HG03520 (cell line): ENCODE measurements around the gene PADI4.
"Not testable (repeated sequence)": the region's sequence is repeated elsewhere in the genome, so short reads cannot be mapped to it uniquely, and the experiment has no call there.

Experiments used
- ATAC-seq: cut with Tn5 transposase; IDR thresholded peaks from one replicate; pipeline ENCODE4 v1.9.1; 2021; ENCODE audit warnings: mild to moderate bottlenecking, moderate library complexity; ENCODE audit not compliant: unreplicated experiment

PADI4 gene

DNA sequence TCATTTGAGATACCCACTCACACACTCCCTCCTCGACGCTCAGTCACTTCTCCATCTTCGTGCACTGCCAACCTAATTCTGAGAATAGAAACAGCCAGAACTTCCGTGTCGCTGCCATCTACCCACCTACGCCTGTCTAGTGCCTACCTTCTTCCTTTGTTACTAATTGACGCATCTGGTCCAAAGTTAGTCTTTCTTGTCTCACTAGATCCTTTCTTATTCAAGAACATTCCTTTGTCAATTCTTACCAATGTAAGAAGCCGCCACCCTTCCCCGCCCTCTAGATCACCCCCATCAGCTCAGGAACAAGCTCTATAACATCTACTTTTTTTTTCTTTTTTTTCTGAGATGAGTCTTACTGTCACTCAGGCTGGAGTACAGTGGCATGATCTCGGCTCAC lies 67.7 kb downstream of the PADI4 start:
- ATAC-seq, result no peak

DNA sequence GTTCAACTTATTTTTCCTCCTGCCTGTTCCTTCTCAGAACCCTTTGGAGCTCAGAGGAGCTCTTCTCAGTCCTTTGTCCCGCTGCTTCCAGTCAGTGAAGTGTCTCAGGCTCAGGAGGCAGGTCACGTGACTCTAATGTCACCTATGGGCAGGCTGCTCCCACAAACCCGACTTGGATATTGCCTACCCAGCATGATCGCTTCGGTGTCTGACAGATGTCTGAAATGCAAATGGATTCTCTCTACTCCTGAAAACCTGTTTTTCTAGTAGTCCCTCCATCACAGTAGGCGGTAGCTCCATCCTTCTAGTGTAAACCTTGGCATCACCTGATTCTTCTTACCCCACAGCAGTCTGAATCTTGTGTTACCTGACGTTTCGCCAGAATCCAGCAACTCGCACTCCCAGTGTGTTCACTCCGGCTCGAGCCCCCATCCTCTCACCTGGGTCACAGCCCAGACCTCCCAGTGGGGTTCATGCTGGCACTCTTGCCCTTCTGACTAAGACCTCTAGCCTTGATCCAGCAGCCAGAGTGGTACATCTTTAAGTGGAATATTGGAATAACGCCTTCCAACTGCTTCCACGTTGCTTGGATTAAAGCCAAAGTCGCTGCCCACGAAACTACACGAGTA lies 69.4 kb downstream of the PADI4 start:
- no peak for ATAC-seq

DNA sequence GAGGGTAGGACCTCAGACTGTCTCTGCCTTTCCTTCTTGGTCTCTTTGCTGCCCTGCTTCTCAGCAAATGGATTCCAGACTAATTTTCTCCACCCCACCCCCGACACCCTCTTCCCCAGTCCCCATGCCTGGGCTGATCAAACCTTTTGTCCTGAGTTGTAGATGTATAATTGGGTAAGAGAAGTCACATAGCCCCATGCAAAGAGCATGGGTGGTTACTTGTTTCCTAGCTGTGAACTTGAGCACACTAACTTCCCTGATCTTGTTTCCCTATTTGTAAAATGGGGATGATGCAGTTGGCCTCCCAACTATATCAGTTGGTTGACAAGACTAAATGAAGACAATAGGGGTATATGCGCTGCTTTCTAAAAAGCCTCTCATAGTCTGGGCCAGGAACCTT lies 73.2 kb downstream of the PADI4 start:
- no peak for ATAC-seq

DNA sequence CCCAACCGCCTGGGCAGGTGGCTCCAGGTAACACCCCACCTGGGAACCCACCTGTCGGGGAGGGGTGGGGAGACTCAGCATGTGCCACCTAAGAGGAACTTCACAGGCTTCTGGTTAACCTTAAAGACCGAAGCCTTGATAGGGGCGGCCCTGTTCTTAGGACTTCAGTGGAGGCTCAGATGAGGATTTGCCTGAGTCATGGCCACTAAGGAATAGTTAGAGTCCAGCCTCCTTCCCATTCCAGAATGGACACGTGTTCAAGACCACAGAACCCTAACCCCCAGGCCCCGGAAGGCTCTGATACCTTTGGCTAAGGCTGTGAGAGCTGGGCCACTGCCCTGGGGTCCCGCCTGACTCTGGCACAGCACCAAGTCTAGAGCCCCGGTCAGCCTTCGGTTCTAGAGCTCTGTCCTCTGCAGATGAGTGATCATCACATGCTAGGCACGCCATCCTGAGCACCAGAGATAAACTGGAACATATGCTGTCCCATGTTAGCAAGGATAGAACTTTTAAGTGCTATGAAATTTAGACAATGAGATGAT lies 84.3 kb downstream of the PADI4 start:
- ATAC-seq, result no peak

DNA sequence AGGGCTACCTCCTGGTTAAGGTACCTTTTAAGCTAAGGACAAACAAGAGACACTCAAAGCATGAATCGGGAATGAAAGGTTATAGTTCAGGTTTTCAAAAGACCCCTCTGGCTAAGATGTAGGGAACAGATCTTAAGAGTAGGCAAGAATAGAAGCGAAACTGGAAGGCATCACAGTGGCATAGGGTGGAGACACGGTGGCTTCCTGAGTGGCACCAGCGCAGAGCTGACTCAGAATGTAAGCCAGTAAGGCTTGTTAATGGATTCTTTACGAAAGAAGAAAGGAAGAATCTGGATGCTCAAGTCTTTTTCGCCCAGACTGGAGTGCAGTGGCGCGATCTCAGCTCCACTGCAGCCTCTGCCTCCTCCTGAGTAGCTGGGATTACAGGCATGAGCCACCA lies 85.2 kb downstream of the PADI4 start:
- ATAC-seq, result no peak

DNA sequence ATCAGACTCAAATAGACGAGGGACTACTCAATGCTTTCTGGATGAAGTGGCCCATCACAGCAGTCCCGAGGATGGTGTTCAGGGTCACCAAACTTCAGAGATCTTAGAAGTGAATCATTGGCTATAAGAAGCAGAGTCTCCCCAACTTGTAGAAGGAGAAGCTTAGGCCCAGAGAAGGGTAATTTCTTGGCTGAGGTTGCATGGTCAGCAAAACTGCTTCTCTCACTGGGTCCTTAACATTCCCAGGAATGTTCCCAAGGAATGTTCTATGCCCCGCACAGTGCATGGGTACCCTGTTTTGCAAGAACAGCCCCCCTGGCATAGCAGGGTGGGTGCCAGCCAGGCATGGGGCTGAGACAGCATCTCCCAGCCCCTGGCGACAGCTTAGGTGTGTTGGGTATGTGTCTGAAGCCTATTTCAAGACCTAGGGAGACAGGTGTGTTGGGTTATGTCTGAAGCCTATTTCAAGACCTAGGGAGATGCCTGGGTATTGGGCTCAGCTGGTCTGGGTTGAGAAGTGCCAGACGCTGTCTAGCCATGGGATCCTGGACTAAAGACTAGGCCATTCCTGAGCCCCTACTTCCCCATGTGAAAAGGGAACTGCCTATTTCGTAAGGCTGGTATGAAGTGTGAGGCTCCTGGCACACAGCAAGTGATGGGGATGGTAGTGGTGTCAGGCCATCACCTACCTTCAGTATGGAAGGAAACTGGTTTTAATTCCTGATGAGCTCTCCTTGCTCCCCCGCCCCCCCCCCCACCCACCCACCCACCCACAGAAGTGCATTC lies 90.1 kb downstream of the PADI4 start:
- ATAC-seq, result no peak

DNA sequence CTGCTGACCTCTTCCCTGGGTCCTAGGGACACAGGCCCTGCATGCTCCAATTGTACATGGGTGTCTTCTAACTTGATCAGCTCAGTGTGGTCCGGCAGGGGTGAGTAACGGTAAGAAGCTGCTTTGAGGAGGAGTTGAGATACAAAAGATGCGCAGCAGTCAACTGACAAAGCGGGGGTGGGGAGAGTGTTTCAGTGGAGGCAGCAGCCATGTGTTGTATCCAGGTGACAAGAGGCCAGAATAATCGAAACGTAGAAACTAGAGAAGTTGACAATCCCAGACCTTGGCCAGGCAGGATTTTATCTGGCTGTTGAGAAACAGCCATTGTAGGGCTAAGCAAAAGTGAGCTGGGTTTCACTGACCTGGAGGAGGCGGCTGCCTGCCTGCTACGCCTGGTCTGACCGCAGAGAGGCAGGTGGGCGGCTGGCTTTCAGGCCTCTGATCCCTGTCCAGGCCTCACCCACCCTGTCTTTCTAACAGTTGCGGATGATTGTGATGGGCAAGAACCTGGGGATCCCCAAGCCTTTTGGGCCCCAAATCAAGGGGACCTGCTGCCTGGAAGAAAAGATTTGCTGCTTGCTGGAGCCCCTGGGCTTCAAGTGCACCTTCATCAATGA lies 92.8 kb downstream of the PADI4 start:
- no peak for ATAC-seq

DNA sequence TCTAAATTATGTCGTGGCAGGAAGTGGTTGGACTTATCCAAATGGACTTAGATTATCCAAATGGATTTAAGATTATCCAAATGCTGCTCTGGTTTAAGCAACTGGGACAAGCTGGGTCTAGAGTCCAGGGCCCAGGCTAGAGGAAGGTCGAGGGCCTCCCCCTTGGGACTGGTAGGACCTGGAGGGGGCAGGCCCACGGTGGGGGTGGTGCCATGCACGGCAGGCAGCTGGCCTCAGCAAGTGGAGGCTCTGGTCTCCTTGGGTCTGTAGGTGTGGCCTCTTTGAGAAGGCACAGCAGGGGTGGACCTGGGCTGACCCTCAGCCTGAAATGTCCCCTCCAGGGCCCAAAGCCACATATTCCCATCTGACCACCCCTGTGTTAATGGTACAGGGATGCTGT lies 93.8 kb downstream of the PADI4 start:
- ATAC-seq, result no peak

DNA sequence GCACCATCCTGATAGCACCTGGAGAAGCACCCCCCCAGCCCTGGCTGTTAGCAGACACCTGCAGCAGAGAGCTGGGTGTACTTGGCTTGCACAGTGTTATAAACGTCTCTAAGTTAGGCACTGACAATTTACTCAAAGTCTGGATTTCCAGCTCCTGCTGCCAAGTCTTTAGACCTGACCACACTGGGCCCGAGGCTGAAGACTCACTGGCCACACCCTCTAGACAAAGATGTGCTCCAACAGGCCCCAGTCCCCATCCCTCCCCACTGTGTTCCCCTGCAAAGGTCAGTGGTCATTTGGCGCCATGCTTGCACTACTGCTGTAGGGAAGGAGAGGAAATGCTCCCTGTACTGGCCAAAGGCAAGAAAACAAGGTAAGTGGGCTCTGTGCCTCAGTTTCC lies 95.1 kb downstream of the PADI4 start:
- ATAC-seq, result no peak

DNA sequence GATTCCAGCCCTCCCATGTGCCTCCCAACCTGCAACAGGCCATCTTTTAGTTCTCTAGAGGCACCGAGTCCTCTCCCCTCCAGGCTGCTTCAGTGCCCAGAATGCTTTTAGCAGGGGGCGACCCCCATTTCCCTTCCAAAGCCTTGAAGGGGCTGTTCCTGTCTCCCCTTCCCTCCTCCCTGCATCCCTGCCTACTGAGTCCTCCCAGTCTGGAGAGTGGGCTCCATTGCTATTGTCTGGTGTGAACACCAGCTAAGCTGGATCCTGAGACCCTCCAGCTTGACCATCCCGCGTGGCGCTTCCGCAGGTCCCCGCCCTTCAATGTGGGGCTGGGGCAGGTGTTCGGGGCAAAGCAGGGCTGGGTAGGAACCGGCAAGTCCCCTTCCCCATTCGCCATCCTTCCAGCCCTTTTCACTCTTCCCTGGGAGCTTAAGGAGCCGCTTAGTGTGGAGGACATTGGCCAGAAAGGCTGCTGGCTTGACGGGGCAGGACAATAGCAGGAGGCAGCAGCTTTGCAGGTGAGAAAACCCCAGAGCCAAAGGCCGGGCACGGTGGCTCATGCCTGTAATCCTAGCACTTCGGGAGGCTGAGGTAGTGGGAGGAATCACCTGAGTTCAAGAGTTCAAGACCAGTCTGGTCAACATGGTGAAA lies 96.2 kb downstream of the PADI4 start:
- ATAC-seq, result no peak

DNA sequence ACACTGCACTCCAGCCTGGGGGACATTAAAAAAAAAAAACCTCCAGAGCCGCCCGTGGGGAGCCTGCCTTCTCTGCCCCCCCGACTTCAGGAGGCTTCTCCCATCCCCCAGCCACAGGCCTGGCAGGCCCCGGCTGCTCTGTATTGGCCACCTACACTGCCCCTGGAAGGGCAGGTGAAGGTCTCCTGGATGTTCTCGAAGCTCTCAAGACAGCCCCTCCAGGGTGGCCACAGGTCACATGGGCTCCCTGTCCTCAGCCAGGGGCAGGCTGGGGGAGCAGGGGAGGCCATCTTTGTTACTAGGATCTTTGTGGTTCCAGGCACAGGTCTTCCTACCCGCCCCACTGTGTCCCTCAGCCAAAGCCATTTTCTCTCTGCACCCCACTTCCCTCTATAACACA lies 96.8 kb downstream of the PADI4 start:
- ATAC-seq, result no peak

DNA sequence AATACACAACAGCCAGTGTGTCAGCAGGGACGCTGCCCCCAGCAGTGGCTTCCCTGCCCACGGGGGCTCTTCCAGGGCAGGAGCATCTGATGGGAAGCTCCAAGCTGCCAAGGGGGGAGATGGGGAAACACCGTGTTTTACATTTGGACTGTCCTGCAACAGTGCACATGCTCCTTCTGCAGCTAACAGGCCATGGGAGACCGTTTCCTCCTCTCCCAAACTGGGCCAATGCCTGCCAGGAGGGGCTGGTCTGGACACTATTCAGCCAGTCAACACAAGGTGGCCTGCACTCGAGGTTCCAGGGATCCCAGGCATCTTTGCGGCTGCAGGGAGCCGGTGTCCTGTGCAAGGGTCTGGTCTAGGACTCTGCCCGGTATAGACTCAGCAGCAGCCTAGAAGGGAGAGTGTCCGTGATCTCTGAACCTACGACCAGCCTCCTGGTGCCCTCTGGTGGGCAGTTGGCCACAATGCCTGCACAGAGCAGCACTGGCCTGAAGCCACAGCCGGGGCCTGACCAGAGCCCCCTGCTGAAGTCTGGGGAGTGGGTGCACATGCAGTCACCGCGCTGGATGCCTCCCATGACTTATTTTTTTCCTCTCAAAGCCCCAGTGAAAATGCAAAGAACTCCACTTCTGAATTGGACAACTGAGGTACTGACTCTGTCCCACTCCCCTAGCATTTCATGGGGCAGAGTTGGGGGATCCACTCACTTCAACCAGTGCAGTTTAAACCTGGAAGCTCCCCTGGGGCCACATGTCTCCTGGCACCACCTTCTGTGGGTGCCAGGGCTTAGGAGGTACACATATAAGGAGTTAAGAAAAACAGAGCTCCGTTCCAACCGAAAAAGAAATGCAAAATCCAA lies 98.1 kb downstream of the PADI4 start:
- ATAC-seq, result no peak

DNA sequence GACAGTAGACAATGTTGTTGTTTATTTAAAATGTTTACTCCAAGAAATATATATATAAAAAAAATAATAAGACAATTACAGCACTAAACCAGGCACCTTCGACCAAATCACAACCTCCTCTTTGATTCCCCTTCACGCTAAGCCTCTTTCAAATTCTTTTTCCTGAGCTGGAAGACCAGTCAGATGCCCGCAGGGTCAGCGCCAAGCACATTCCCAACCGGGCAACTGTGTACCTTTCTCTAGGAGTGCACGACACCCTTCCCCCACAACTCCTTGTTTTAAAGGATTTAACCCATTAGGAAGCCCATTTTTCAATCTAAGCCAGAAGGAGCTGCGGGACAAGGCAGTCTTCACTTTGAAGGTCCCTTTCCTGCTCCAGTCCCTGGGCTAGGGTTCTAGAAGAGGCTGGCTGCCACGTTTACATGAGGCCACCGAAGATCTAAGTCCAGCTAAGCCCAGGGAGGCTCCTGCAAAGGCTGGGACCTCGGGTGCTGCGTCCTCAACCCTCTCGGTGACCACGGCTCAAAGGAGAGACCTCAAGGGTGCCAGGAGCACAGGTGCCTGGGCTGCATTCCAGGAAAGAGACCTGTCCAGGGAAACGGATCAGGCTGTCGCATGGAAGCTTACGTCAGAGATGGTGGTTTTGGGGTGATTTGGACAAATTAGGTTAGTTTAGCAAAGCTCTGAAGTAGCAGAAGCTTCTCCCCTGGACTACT lies 98.9 kb downstream of the PADI4 start:
- ATAC-seq, result not testable (repeated sequence)

DNA sequence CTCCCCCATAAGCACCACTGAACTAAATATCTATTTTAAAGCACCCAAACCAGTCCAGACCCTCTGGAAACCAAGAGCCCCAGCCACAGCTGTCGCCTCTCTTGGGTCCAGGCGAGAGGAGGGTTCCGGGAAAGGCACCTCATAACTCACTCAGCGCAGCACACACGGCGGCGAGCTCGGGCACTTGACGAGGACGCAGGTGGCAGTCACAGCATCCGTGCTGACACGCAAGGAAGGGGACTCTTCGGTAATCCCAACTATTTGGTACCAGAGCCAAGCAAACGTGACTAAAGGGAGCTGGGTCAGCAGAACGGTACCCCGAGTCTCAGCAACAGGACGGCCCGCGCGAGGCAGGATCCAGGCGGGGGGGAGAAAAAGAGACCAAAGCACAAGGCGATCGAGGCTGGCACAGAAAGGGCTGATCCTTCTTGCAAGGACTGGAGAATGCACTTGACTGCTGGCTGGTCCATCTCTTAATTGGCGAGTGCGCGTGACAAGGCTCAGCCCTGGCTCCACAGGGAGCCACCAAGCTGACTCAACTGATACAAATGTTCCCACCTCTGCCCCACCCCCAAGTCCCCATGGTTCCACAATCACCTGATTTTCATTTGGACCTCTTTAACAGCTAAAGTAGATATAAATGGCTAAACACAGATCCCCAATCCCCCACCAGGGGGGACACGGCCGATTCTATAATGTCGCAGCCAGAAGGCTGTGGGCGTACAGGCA lies 100.0 kb downstream of the PADI4 start:
- ATAC-seq, result not testable (repeated sequence)

DNA sequence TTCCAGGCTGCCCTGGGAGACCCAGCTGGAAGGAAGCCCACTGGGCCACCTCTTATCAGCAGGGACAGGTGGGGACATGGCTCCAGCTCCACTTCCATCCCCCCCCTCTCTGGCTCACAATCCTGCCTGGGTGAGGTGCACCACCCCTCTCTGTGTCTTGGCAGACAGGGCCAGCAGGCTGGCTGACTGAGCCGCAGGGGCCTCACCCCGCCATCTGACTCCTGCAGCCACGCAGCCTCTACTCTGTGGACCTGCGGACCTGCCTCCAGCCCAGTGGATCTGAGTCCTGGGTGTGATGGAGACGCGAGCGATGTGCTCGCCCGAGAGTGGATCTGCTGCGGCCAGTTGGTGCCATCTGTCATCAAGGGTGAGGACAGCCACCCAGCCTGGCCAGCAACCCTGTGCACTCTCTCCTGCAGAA lies 101.4 kb downstream of the PADI4 start:
- ATAC-seq, result no peak

DNA sequence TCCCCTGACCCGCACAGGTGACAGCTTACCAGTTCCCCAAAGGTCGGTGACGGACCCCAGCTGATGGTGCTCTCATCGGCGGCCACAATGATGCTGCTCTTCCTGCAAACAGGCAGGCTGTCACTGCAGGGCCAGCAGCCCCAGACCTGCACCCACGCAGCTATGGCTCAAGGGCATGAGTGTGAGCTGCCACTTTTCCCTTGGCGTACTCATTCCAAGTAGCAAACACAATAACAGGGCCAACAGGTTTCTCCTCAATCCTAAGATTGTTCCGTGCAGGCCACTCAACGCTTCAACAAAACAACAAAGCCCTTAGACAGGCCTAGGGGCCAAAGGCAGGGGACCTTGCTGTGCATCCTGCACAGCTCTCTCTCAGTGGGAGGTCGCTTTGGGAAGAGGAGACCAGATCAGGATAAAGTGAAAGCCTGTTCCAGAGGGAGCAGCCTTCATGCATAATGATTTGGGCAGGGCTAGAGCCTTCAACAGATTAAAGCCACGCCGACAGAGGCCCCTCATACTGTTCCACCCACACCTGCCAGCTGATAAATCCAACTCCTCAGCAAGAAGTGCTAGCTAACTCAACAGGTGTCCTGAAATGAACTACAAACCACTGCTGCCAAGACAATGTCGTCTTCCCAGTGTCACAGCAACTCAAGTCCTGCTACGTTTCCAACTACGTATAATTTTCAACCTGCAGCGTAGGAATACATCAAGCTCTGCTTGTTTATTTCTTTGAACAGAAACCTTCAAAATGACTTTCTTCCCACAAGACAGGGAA lies 104.3 kb downstream of the PADI4 start:
- ATAC-seq, result no peak
